Measurements from ENCODE around the gene PRMT7.

DNA sequence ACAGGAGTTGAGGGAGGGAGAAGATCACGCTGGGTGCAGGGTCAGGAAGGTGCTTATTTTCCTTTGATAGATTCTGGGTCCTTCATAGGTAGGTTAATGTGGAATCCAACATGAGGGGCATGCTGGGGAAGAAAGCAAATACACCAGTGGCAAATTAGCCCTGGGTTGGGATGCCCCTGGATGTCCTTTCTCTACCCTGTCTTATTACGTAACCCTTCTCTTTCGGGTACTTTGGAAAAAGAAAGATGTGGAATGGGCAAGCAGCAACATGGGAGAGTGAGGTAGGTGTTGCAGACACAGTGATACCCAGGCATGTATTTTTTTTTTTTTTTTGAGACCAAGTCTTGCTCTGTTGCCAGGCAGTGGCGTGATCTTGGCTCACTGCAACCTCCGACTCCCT lies 37.4 kb upstream of the PRMT7 start:
- TF ChIP-seq, protein P1, sequence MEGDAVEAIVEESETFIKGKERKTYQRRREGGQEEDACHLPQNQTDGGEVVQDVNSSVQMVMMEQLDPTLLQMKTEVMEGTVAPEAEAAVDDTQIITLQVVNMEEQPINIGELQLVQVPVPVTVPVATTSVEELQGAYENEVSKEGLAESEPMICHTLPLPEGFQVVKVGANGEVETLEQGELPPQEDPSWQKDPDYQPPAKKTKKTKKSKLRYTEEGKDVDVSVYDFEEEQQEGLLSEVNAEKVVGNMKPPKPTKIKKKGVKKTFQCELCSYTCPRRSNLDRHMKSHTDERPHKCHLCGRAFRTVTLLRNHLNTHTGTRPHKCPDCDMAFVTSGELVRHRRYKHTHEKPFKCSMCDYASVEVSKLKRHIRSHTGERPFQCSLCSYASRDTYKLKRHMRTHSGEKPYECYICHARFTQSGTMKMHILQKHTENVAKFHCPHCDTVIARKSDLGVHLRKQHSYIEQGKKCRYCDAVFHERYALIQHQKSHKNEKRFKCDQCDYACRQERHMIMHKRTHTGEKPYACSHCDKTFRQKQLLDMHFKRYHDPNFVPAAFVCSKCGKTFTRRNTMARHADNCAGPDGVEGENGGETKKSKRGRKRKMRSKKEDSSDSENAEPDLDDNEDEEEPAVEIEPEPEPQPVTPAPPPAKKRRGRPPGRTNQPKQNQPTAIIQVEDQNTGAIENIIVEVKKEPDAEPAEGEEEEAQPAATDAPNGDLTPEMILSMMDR (conservative IDR thresholded peaks at IDR 0.05; ENCODE audit: low read length) = no peak
- no peak for TF ChIP-seq EZH2phosphoT487 (IDR thresholded peaks at IDR 0.05; ENCODE audit: borderline replicate concordance)
